HEK293 (cell line): Measurements from ENCODE around the gene RSRC1.

Source experiments
- BCL6B ChIP-seq: fragments of 450-650 bp; formaldehyde crosslinking; IDR thresholded peaks from 2 replicates; pipeline ENCODE4 v1.5.1; 2017; ENCODE audit warnings: missing biosample characterization, missing genetic modification characterization
- CTCF ChIP-seq: fragments of 450-650 bp; formaldehyde crosslinking; IDR thresholded peaks from 2 replicates; pipeline ENCODE4 v1.5.1; 2016; ENCODE audit warnings: missing biosample characterization, missing genetic modification characterization
- GFI1B ChIP-seq: fragments of 450-650 bp; formaldehyde crosslinking; IDR thresholded peaks from 2 replicates; pipeline ENCODE4 v1.5.1; 2016; ENCODE audit warnings: missing biosample characterization, missing genetic modification characterization
- INSM2 ChIP-seq: fragments of 450-650 bp; formaldehyde crosslinking; IDR thresholded peaks from 2 replicates; pipeline ENCODE4 v1.5.1; 2016; ENCODE audit warnings: missing biosample characterization, missing genetic modification characterization
- MEIS1 ChIP-seq: sonication (generic); formaldehyde crosslinking; IDR thresholded peaks from 2 replicates; pipeline ENCODE4 v1.8.1; 2022; ENCODE audit warnings: missing genetic modification reagents, mild to moderate bottlenecking, borderline replicate concordance
- MZF1 ChIP-seq: fragments of 450-650 bp; formaldehyde crosslinking; IDR thresholded peaks from 2 replicates; pipeline ENCODE4 v1.5.1; 2017; ENCODE audit warnings: missing biosample characterization, missing genetic modification characterization, borderline replicate concordance
- PRDM2 ChIP-seq: fragments of 450-650 bp; formaldehyde crosslinking; IDR thresholded peaks from 2 replicates; pipeline ENCODE4 v1.5.1; 2016; ENCODE audit warnings: missing biosample characterization, missing genetic modification characterization, borderline replicate concordance
- REST ChIP-seq: fragments of 450-650 bp; formaldehyde crosslinking; IDR thresholded peaks from 2 replicates; pipeline ENCODE4 v1.5.1; 2016; ENCODE audit warnings: missing biosample characterization, missing genetic modification characterization
- ZBTB17 ChIP-seq: fragments of 450-650 bp; formaldehyde crosslinking; IDR thresholded peaks from 2 replicates; pipeline ENCODE4 v1.5.1; 2016; ENCODE audit warnings: missing biosample characterization, missing genetic modification characterization
- ZBTB7A ChIP-seq: fragments of 450-650 bp; formaldehyde crosslinking; IDR thresholded peaks from 2 replicates; pipeline ENCODE4 v1.5.1; 2016; ENCODE audit warnings: low read depth, missing biosample characterization, missing genetic modification characterization
- ZNF121 ChIP-seq: fragments of 450-650 bp; formaldehyde crosslinking; IDR thresholded peaks from 2 replicates; pipeline ENCODE4 v1.5.1; 2016; ENCODE audit warnings: missing biosample characterization, missing genetic modification characterization
- ZNF416 ChIP-seq: fragments of 450-650 bp; formaldehyde crosslinking; IDR thresholded peaks from 2 replicates; pipeline ENCODE4 v1.5.1; 2016; ENCODE audit warnings: missing biosample characterization, missing genetic modification characterization
- ZNF768 ChIP-seq: fragments of 450-650 bp; formaldehyde crosslinking; IDR thresholded peaks from 2 replicates; pipeline ENCODE4 v1.5.1; 2018; ENCODE audit warnings: missing biosample characterization, mild to moderate bottlenecking, missing genetic modification characterization
- ZNF777 ChIP-seq: fragments of 450-650 bp; formaldehyde crosslinking; IDR thresholded peaks from 2 replicates; pipeline ENCODE4 v1.5.1; 2017; ENCODE audit warnings: missing biosample characterization, missing genetic modification characterization, borderline replicate concordance

GRCh38 chr3:158494673-158495072 lies 384.8 kb downstream of the RSRC1 start:
- TF ChIP-seq MEIS1 (CRISPR knock-in tag) (no peak), REST (tag by site-specific recombination) (no peak), ZNF416 (no peak), CTCF (tag by site-specific recombination) (no peak), BCL6B (no peak), ZNF121 (tag by site-specific recombination) (no peak), INSM2 (tag by site-specific recombination) (no peak), ZNF768 (no peak), ZBTB7A (no peak), MZF1 (tag by site-specific recombination) (no peak), ZNF777 (tag by site-specific recombination) (no peak), GFI1B (tag by site-specific recombination) (no peak), ZBTB17 (tag by site-specific recombination) (no peak), PRDM2 (tag by site-specific recombination) (no peak)
